Coronary artery (tissue), 2 donors: Measurements from ENCODE around the gene CR1.

Source experiments
- DNase-seq: peaks from one replicate; pipeline ENCODE4 v3.0.0-alpha.2; 2017; ENCODE audit warnings: low spot score
- H3K27ac ChIP-seq, 2 donors: fragments of 200-600 bp; sonication (generic); one replicate each; pipeline ENCODE4 v1.5.1; 2016 to 2019
- H3K4me3 ChIP-seq: fragments of 200-600 bp; sonication (generic); 2 replicates; pipeline ENCODE4 v1.5.1; 2016; ENCODE audit warnings: mild to moderate bottlenecking, moderate library complexity
- TF ChIP-seq, protein P1 (sequence below): fragments of 200-600 bp; sonication (generic); IDR thresholded peaks from one replicate; pipeline ENCODE4 v1.5.1; 2019; ENCODE audit warnings: antibody characterized with exemption

The CR1 gene

DNA sequence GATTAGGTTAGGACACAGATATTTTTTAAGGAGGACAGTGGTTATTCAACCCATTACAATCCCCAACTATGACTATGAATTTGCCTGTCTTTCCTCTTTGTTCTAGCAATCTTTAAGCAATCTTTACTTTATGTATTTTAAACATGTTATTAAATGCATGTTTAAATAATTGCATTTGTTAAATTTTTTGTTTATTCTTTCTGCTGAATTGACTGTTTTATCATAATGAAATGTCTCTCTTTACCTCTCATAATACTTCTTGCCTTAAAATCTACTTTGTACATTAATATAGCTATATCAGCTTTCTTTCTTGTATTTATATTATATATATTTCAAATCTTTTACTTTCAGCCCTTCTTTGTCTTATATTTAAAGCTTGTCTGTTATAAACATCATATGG is 195.1 kb downstream of the CR1 start:
- H3K4me3 ChIP-seq = no peak overlapping the region
- TF ChIP-seq, protein P1, sequence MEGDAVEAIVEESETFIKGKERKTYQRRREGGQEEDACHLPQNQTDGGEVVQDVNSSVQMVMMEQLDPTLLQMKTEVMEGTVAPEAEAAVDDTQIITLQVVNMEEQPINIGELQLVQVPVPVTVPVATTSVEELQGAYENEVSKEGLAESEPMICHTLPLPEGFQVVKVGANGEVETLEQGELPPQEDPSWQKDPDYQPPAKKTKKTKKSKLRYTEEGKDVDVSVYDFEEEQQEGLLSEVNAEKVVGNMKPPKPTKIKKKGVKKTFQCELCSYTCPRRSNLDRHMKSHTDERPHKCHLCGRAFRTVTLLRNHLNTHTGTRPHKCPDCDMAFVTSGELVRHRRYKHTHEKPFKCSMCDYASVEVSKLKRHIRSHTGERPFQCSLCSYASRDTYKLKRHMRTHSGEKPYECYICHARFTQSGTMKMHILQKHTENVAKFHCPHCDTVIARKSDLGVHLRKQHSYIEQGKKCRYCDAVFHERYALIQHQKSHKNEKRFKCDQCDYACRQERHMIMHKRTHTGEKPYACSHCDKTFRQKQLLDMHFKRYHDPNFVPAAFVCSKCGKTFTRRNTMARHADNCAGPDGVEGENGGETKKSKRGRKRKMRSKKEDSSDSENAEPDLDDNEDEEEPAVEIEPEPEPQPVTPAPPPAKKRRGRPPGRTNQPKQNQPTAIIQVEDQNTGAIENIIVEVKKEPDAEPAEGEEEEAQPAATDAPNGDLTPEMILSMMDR = no peak
- no peak overlapping the region for H3K27ac ChIP-seq
- DNase-seq = no peak
